H9 (cell line): ENCODE measurements around the gene YWHAQ. TPM values are rescaled to one million over a fixed set of nuclear protein-coding genes. Genes with fewer than 3 reads are reported as not detected.

Source experiments
- DNase-seq: peaks from one replicate; pipeline ENCODE4 v3.0.0-alpha.2; 2017
- H2AFZ ChIP-seq: one replicate; pipeline ENCODE4 v1.6.1; 2013; ENCODE audit warnings: mild to moderate bottlenecking, low read length, control low read depth, moderate library complexity
- H2AK5ac ChIP-seq: 2 replicates; pipeline ENCODE4 v1.6.1; 2013; ENCODE audit warnings: low read length, control low read depth, mixed read lengths; ENCODE audit not compliant: insufficient read length
- H2BK120ac ChIP-seq: one replicate; pipeline ENCODE4 v1.6.1; 2013; ENCODE audit warnings: low read depth, mild to moderate bottlenecking, low read length, control low read depth, inconsistent platforms; ENCODE audit not compliant: poor library complexity, severe bottlenecking
- H2BK12ac ChIP-seq: 2 replicates; pipeline ENCODE4 v1.6.1; 2013; ENCODE audit warnings: low read length, control low read depth, mixed read lengths, low read depth; ENCODE audit not compliant: insufficient read length
- H2BK15ac ChIP-seq: 2 replicates; pipeline ENCODE4 v1.6.1; 2013; ENCODE audit warnings: low read depth, low read length, control low read depth
- H2BK20ac ChIP-seq: one replicate; pipeline ENCODE4 v1.6.1; 2013; ENCODE audit warnings: low read depth, mild to moderate bottlenecking, low read length, control low read depth, inconsistent platforms; ENCODE audit not compliant: poor library complexity, severe bottlenecking
- H2BK5ac ChIP-seq: 2 replicates; pipeline ENCODE4 v1.6.1; 2013; ENCODE audit warnings: low read length, control low read depth, mixed read lengths; ENCODE audit not compliant: insufficient read length
- H3K14ac ChIP-seq: 2 replicates; pipeline ENCODE4 v1.6.1; 2013; ENCODE audit warnings: low read length, control low read depth; ENCODE audit not compliant: insufficient read depth
- H3K18ac ChIP-seq: 2 replicates; pipeline ENCODE4 v1.6.1; 2013; ENCODE audit warnings: low read depth, mild to moderate bottlenecking, mixed read lengths, low read length, control low read depth; ENCODE audit not compliant: insufficient read length
- H3K23ac ChIP-seq: 2 replicates; pipeline ENCODE4 v1.6.1; 2013; ENCODE audit warnings: low read length, control low read depth, mixed read lengths, low read depth; ENCODE audit not compliant: insufficient read length
- H3K23me2 ChIP-seq: 2 replicates; pipeline ENCODE4 v1.6.1; 2013; ENCODE audit warnings: low read depth, mild to moderate bottlenecking, mixed read lengths, low read length, control low read depth; ENCODE audit not compliant: insufficient read length, poor library complexity, severe bottlenecking
- H3K27ac ChIP-seq: 2 replicates; pipeline ENCODE4 v1.5.1; 2013; ENCODE audit warnings: low read length, control low read depth, mixed read lengths, low read depth; ENCODE audit not compliant: insufficient read length
- H3K27me3 ChIP-seq: 2 replicates; pipeline ENCODE4 v1.6.1; 2013; ENCODE audit warnings: low read length, control low read depth, inconsistent platforms; ENCODE audit not compliant: insufficient read depth
- H3K4ac ChIP-seq: 2 replicates; pipeline ENCODE4 v1.6.1; 2013; ENCODE audit warnings: low read depth, mild to moderate bottlenecking, control low read depth, inconsistent platforms, low read length, moderate library complexity
- H3K4me1 ChIP-seq: 2 replicates; pipeline ENCODE4 v1.6.1; 2013; ENCODE audit warnings: low read length, control low read depth, inconsistent platforms; ENCODE audit not compliant: insufficient read depth
- H3K4me2 ChIP-seq: 2 replicates; pipeline ENCODE4 v1.6.1; 2013; ENCODE audit warnings: low read length, control low read depth, mixed read lengths; ENCODE audit not compliant: insufficient read length, insufficient read depth
- H3K56ac ChIP-seq: 2 replicates; pipeline ENCODE4 v1.6.1; 2013; ENCODE audit warnings: low read depth, mild to moderate bottlenecking, mixed read lengths, low read length, control low read depth; ENCODE audit not compliant: insufficient read length
- H3K79me1 ChIP-seq: 2 replicates; pipeline ENCODE4 v1.6.1; 2013; ENCODE audit warnings: low read depth, mild to moderate bottlenecking, moderate library complexity, low read length, control low read depth, inconsistent platforms; ENCODE audit not compliant: insufficient read depth, poor library complexity, severe bottlenecking
- H3K79me2 ChIP-seq: 2 replicates; pipeline ENCODE4 v1.6.1; 2013; ENCODE audit warnings: low read length, control low read depth, inconsistent platforms; ENCODE audit not compliant: insufficient read depth
- H3K9ac ChIP-seq: 2 replicates; pipeline ENCODE4 v1.6.1; 2013; ENCODE audit warnings: low read length, control low read depth, mixed read lengths; ENCODE audit not compliant: insufficient read length; ENCODE audit errors: extremely low read depth
- H3K9me3 ChIP-seq: one replicate; pipeline ENCODE4 v1.6.1; 2013; ENCODE audit warnings: low read depth, low read length, inconsistent platforms; ENCODE audit not compliant: control insufficient read depth
- H3T11ph ChIP-seq: one replicate; pipeline ENCODE4 v1.6.1; 2013; ENCODE audit warnings: mild to moderate bottlenecking, low read length, control low read depth, inconsistent platforms
- H4K20me1 ChIP-seq: one replicate; pipeline ENCODE4 v1.6.1; 2013; ENCODE audit not compliant: control insufficient read depth, insufficient read length, insufficient read depth
- H4K5ac ChIP-seq: 2 replicates; pipeline ENCODE4 v1.6.1; 2013; ENCODE audit warnings: low read depth, mild to moderate bottlenecking, mixed read lengths, low read length, control low read depth; ENCODE audit not compliant: insufficient read length
- H4K8ac ChIP-seq: replicated peaks from 2 replicates; pipeline ENCODE4 v1.6.1; 2013; ENCODE audit warnings: low read length, control low read depth, mixed read lengths, low read depth; ENCODE audit not compliant: insufficient read length
- H4K91ac ChIP-seq: 2 replicates; pipeline ENCODE4 v1.6.1; 2013; ENCODE audit warnings: low read depth, mild to moderate bottlenecking, moderate library complexity, mixed read lengths, low read length, control low read depth; ENCODE audit not compliant: insufficient read length
- H3K27ac Mint-ChIP-seq, 3 experiments: 2 replicates in 2 of 3; 3 replicates in 1 of 3; pipeline ENCODE4 v1.8.0; 2020 to 2021; ENCODE audit warnings: mixed read lengths in 3 of 3, mild to moderate bottlenecking in 1 of 3, moderate library complexity in 1 of 3
- H3K27me3 Mint-ChIP-seq: 2 replicates; pipeline ENCODE4 v1.8.0; 2021; ENCODE audit warnings: low read depth, mild to moderate bottlenecking, moderate library complexity, mixed read lengths
- H3K36me3 Mint-ChIP-seq, 3 experiments: 2 replicates in 2 of 3; 3 replicates in 1 of 3; pipeline ENCODE4 v1.8.0; 2020 to 2021; ENCODE audit warnings: low read depth in 3 of 3, mixed read lengths in 3 of 3; ENCODE audit not compliant: insufficient read depth in 1 of 3
- H3K4me1 Mint-ChIP-seq, 2 experiments: 2 replicates each; pipeline ENCODE4 v1.8.0; 2020; ENCODE audit warnings: mixed read lengths in 2 of 2
- H3K4me3 Mint-ChIP-seq, 2 experiments: 2 replicates in 1 of 2; 3 replicates in 1 of 2; pipeline ENCODE4 v1.8.0; 2020 to 2021; ENCODE audit warnings: mild to moderate bottlenecking in 2 of 2, mixed read lengths in 2 of 2, moderate library complexity in 1 of 2
- H3K9me3 Mint-ChIP-seq, 2 experiments: 2 replicates in 1 of 2; 3 replicates in 1 of 2; pipeline ENCODE4 v1.8.0; 2020; ENCODE audit warnings: mild to moderate bottlenecking in 2 of 2, mixed read lengths in 2 of 2, moderate library complexity in 1 of 2
- WGBS: extraction: QIAGEN DNeasy Blood & Tissue Kit; methylation state at CpG from one replicate; pipeline ENCODE4 v1.1.7; 2013; ENCODE audit warnings: missing lambda C conversion rate, low lambda C conversion rate, mixed read lengths; ENCODE audit not compliant: insufficient read length; ENCODE audit errors: extremely low coverage; 5-methylcytosine and 5-hydroxymethylcytosine counted together
- total RNA-seq: library from RNA; stranded (reverse); gene quantifications from 2 replicates; pipeline ENCODE4 v1.2.1, GENCODE V29; 2021
- TF ChIP-seq, protein P1 (sequence below): fragments of 200-600 bp; sonication (generic); conservative IDR thresholded peaks from 3 replicates; pipeline ENCODE4 v1.8.0; 2021; ENCODE audit warnings: antibody characterized with exemption, mild to moderate bottlenecking

Gene YWHAQ
- total RNA-seq, 1 experiment from 2014 or later, result 374 TPM

- no CpG with 5 or more reads among the region's 4 CpGs for WGBS
- H4K8ac ChIP-seq, result no peak overlapping the region
- Mint-ChIP-seq H3K9me3 (peaks cover 0 to 2% of the 10 kb centered on the region in 2 experiments; a peak in 2 of 5 replicates), H3K4me3 (no peak overlapping the region), H3K4me1 (peaks cover 16 to 30% of the 10 kb centered on the region in 2 experiments), H3K27ac (no peak overlapping the region), H3K27me3 (peaks cover 12% of the 10 kb centered on the region), H3K36me3 (no peaks in the 10 kb centered on the region; a peak in 1 of 7 replicates)
- no peak overlapping the region for H2BK5ac ChIP-seq
- H2AFZ ChIP-seq, result no peak overlapping the region
- H2BK120ac ChIP-seq, result no peak overlapping the region
- H3K4me1 ChIP-seq, result no peaks in the 10 kb centered on the region
- no peaks in the 10 kb centered on the region for H3K23me2 ChIP-seq
- H3T11ph ChIP-seq, result no peak overlapping the region
- H3K4ac ChIP-seq, result no peak overlapping the region
- no peak overlapping the region for H2AK5ac ChIP-seq
- no peak overlapping the region for H3K4me2 ChIP-seq
- no peak overlapping the region for H4K5ac ChIP-seq
- H3K9ac ChIP-seq, result no peak overlapping the region
- no peak overlapping the region for H3K56ac ChIP-seq
- H3K27ac ChIP-seq, result no peak overlapping the region
- DNase-seq, result no peak
- H3K14ac ChIP-seq, result no peak overlapping the region
- H2BK12ac ChIP-seq, result no peak overlapping the region
- H4K91ac ChIP-seq, result no peak overlapping the region
- no peaks in the 10 kb centered on the region for H3K27me3 ChIP-seq
- H2BK15ac ChIP-seq, result no peak overlapping the region
- H3K79me1 ChIP-seq, result no peaks in the 10 kb centered on the region
- H3K79me2 ChIP-seq, result no peaks in the 10 kb centered on the region
- H4K20me1 ChIP-seq, result no peaks in the 10 kb centered on the region
- H3K18ac ChIP-seq, result no peak overlapping the region
- TF ChIP-seq, protein P1, sequence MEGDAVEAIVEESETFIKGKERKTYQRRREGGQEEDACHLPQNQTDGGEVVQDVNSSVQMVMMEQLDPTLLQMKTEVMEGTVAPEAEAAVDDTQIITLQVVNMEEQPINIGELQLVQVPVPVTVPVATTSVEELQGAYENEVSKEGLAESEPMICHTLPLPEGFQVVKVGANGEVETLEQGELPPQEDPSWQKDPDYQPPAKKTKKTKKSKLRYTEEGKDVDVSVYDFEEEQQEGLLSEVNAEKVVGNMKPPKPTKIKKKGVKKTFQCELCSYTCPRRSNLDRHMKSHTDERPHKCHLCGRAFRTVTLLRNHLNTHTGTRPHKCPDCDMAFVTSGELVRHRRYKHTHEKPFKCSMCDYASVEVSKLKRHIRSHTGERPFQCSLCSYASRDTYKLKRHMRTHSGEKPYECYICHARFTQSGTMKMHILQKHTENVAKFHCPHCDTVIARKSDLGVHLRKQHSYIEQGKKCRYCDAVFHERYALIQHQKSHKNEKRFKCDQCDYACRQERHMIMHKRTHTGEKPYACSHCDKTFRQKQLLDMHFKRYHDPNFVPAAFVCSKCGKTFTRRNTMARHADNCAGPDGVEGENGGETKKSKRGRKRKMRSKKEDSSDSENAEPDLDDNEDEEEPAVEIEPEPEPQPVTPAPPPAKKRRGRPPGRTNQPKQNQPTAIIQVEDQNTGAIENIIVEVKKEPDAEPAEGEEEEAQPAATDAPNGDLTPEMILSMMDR, result no peak
- no peak overlapping the region for H3K23ac ChIP-seq
- H3K9me3 ChIP-seq, result no peaks in the 10 kb centered on the region
- no peak overlapping the region for H2BK20ac ChIP-seq
These were observed 19.5 kb upstream of the YWHAQ start for GRCh38 chr2:9650119-9650821.
